ENCODE data around the gene ADAM33.

Gene ADAM33

GRCh38 chr20:3663031-3663701 is 18.6 kb downstream of the ADAM33 start, which contains the start of gene GFRA4:
Gene GFRA4 (minus strand): TSS chr20:3663399. CDS start chr20:3663399, 0 bp downstream.
- Histone ChIP-seq H3K4me3 (ENCODE audit: low read length) (no peak within 1 kb of the TSS), H3K36me3 (ENCODE audit: insufficient read depth, low read length) (no peaks in the 10 kb centered on the region), H3K4me1 (ENCODE audit: insufficient read depth, low read length) (no peaks in the 10 kb centered on the region)

GRCh38 chr20:3661814-3662665 is 19.8 kb downstream of the ADAM33 start:
- H3K4me3 ChIP-seq (ENCODE audit: low read length), result no peak overlapping the region
- peaks cover 5% of the 10 kb centered on the region for H3K9me3 ChIP-seq (ENCODE audit: low read length)
- no peaks in the 10 kb centered on the region for H3K4me1 ChIP-seq (ENCODE audit: insufficient read depth, low read length)
- H3K27me3 ChIP-seq (ENCODE audit: insufficient read depth, low read length), result no peaks in the 10 kb centered on the region
- H2AFZ ChIP-seq (ENCODE audit: low read depth, low read length), result no peak overlapping the region
- no peaks in the 10 kb centered on the region for H3K36me3 ChIP-seq (ENCODE audit: insufficient read depth, low read length)

More at GRCh38 chr20:3663031-3663701, 18.6 kb downstream of the ADAM33 start, which contains the start of gene GFRA4:
- H3K27me3 ChIP-seq (ENCODE audit: insufficient read depth, low read length), result no peaks in the 10 kb centered on the region
- H2AFZ ChIP-seq (ENCODE audit: low read depth, low read length), result no peak within 1 kb of the TSS
- H3K9me3 ChIP-seq (ENCODE audit: low read length), result peaks cover 5% of the 10 kb centered on the region

GRCh38 chr20:3661060-3661813 is 20.6 kb downstream of the ADAM33 start:
- H3K9me3 ChIP-seq (ENCODE audit: low read length), result peaks cover 5% of the 10 kb centered on the region
- H3K27me3 ChIP-seq (ENCODE audit: insufficient read depth, low read length), result no peaks in the 10 kb centered on the region
- no peaks in the 10 kb centered on the region for H3K36me3 ChIP-seq (ENCODE audit: insufficient read depth, low read length)
- H3K4me3 ChIP-seq (ENCODE audit: low read length), result no peak overlapping the region
- H3K4me1 ChIP-seq (ENCODE audit: insufficient read depth, low read length), result no peaks in the 10 kb centered on the region
- H2AFZ ChIP-seq (ENCODE audit: low read depth, low read length), result no peak overlapping the region

- Histone ChIP-seq H3K4me1 (ENCODE audit: insufficient read depth, low read length) (no peaks in the 10 kb centered on the region), H3K36me3 (ENCODE audit: insufficient read depth, low read length) (no peaks in the 10 kb centered on the region), H3K27me3 (ENCODE audit: insufficient read depth, low read length) (no peaks in the 10 kb centered on the region), H3K4me3 (ENCODE audit: low read length) (no peak overlapping the region), H3K9me3 (ENCODE audit: low read length) (peaks cover 5% of the 10 kb centered on the region), H2AFZ (ENCODE audit: low read depth, low read length) (no peak overlapping the region)
These were observed 21.3 kb downstream of the ADAM33 start for GRCh38 chr20:3660262-3661059.

- no peaks in the 10 kb centered on the region for H3K4me1 ChIP-seq (ENCODE audit: insufficient read depth, low read length)
- no peak overlapping the region for H3K4me3 ChIP-seq (ENCODE audit: low read length)
- H3K36me3 ChIP-seq (ENCODE audit: insufficient read depth, low read length), result no peaks in the 10 kb centered on the region
- H3K9me3 ChIP-seq (ENCODE audit: low read length), result peaks cover 11% of the 10 kb centered on the region
- no peaks in the 10 kb centered on the region for H3K27me3 ChIP-seq (ENCODE audit: insufficient read depth, low read length)
- no peak overlapping the region for H2AFZ ChIP-seq (ENCODE audit: low read depth, low read length)
These were observed 22.1 kb downstream of the ADAM33 start for GRCh38 chr20:3659492-3660261.

GRCh38 chr20:3658716-3659491 is 22.9 kb downstream of the ADAM33 start:
- H3K27me3 ChIP-seq (ENCODE audit: insufficient read depth, low read length), result no peaks in the 10 kb centered on the region
- H3K9me3 ChIP-seq (ENCODE audit: low read length), result peaks cover 11% of the 10 kb centered on the region
- H3K4me1 ChIP-seq (ENCODE audit: insufficient read depth, low read length), result no peaks in the 10 kb centered on the region
- no peak overlapping the region for H2AFZ ChIP-seq (ENCODE audit: low read depth, low read length)
- H3K4me3 ChIP-seq (ENCODE audit: low read length), result no peak overlapping the region
- H3K36me3 ChIP-seq (ENCODE audit: insufficient read depth, low read length), result no peaks in the 10 kb centered on the region

- Histone ChIP-seq H3K9me3 (ENCODE audit: low read length) (peaks cover 11% of the 10 kb centered on the region), H3K27me3 (ENCODE audit: insufficient read depth, low read length) (no peaks in the 10 kb centered on the region), H3K4me3 (ENCODE audit: low read length) (no peak overlapping the region), H2AFZ (ENCODE audit: low read depth, low read length) (no peak overlapping the region), H3K36me3 (ENCODE audit: insufficient read depth, low read length) (no peaks in the 10 kb centered on the region), H3K4me1 (ENCODE audit: insufficient read depth, low read length) (no peaks in the 10 kb centered on the region)
These were observed 23.6 kb downstream of the ADAM33 start for GRCh38 chr20:3658019-3658715.

- Histone ChIP-seq H2AFZ (ENCODE audit: low read depth, low read length) (no peak overlapping the region), H3K4me3 (ENCODE audit: low read length) (no peak overlapping the region), H3K9me3 (ENCODE audit: low read length) (peaks cover 7% of the 10 kb centered on the region), H3K4me1 (ENCODE audit: insufficient read depth, low read length) (no peaks in the 10 kb centered on the region), H3K27me3 (ENCODE audit: insufficient read depth, low read length) (no peaks in the 10 kb centered on the region), H3K36me3 (ENCODE audit: insufficient read depth, low read length) (no peaks in the 10 kb centered on the region)
These were observed 26.7 kb downstream of the ADAM33 start for GRCh38 chr20:3655131-3655405.

GRCh38 chr20:3654326-3655130 is 27.3 kb downstream of the ADAM33 start:
- Histone ChIP-seq H3K27me3 (ENCODE audit: insufficient read depth, low read length) (no peaks in the 10 kb centered on the region), H3K4me3 (ENCODE audit: low read length) (no peak overlapping the region), H2AFZ (ENCODE audit: low read depth, low read length) (no peak overlapping the region), H3K9me3 (ENCODE audit: low read length) (peaks cover 6% of the 10 kb centered on the region), H3K4me1 (ENCODE audit: insufficient read depth, low read length) (no peaks in the 10 kb centered on the region), H3K36me3 (ENCODE audit: insufficient read depth, low read length) (peaks cover 3% of the 10 kb centered on the region)

- Histone ChIP-seq H3K4me3 (ENCODE audit: low read length) (no peak overlapping the region), H3K36me3 (ENCODE audit: insufficient read depth, low read length) (peaks cover 5% of the 10 kb centered on the region), H3K4me1 (ENCODE audit: insufficient read depth, low read length) (no peaks in the 10 kb centered on the region), H3K27me3 (ENCODE audit: insufficient read depth, low read length) (no peaks in the 10 kb centered on the region), H3K9me3 (ENCODE audit: low read length) (peaks cover 6% of the 10 kb centered on the region), H2AFZ (ENCODE audit: low read depth, low read length) (no peak overlapping the region)
These were observed 27.9 kb downstream of the ADAM33 start for GRCh38 chr20:3653921-3654320.

Measured in neuron (in vitro differentiated cells).